HL-60 (cell line): ENCODE results near the gene EMD.

Source experiments
- DNase-seq, 2 experiments: peaks; one replicate each; pipeline ENCODE4 v3.0.0-alpha.2; 2010 to 2020; ENCODE audit warnings: low read depth in 1 of 2, low spot score in 1 of 2
- H3K27ac ChIP-seq: fragments of 250-450 bp; sonication (Bioruptor Pico); replicated peaks from 2 replicates; pipeline ENCODE4 v1.5.1; 2020; ENCODE audit warnings: mild to moderate bottlenecking, moderate library complexity
- H3K27me3 ChIP-seq: fragments of 250-450 bp; sonication (Bioruptor Pico); 2 replicates; pipeline ENCODE4 v1.5.1; 2021; ENCODE audit warnings: mild to moderate bottlenecking, moderate library complexity; ENCODE audit not compliant: insufficient read depth, poor library complexity, severe bottlenecking
- H3K4me3 ChIP-seq: replicated peaks from 2 replicates; pipeline ENCODE4 v1.5.1; 2011; ENCODE audit warnings: mild to moderate bottlenecking, control low read depth, low read length; ENCODE audit not compliant: insufficient read depth
- CTCF ChIP-seq: IDR thresholded peaks from one replicate; pipeline ENCODE4 v1.5.1; 2011; ENCODE audit warnings: low read length, control low read depth, inconsistent platforms; ENCODE audit not compliant: insufficient read depth
- GABPA ChIP-seq: IDR thresholded peaks from 2 replicates; pipeline ENCODE4 v1.6.1; 2012; ENCODE audit warnings: low read depth
- POLR2AphosphoS5 ChIP-seq: IDR thresholded peaks from 2 replicates; pipeline ENCODE4 v1.6.1; 2012; ENCODE audit warnings: low read depth
- REST ChIP-seq: IDR thresholded peaks from 2 replicates; pipeline ENCODE4 v1.6.1; 2012; ENCODE audit warnings: low read depth; ENCODE audit not compliant: insufficient replicate concordance
- SPI1 ChIP-seq: IDR thresholded peaks from 2 replicates; pipeline ENCODE4 v1.6.1; 2012; ENCODE audit warnings: low read depth, mild to moderate bottlenecking, borderline replicate concordance

The EMD gene

DNA sequence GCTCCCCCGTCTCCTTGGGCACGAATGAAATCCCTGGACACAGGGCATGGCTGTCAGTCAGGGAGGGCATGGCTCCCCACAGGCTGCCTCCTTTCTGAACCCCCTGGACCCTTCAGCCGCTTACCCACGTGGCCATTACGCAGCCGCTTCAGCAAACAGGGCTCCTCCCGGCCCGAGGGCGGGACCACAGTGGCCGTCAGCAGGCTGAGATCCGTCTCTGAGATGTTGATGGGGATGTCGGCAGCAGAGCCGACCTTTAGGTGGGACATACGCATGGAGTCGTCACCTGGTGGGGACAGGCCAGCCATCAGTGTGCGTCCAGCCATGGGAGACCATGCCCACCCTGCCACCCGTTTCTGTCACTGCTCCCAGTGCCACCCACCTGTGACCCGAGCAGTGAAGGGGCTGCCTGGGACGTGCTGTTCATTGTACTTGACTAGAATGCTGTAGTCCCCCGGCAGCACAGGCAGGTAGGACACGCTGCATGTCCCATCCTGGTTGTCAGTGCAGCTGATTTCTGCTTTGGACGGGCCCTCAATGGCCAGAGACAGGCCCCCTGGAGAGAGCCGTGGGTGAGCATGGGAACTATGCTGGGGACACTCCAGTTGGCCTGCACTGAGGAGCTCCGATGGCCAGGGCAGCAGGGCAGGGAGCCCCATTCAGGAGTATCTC is 25.8 kb upstream of the EMD start:
- Histone ChIP-seq H3K27me3 (no peaks in the 10 kb centered on the region), H3K4me3 (no peak overlapping the region), H3K27ac (no peak overlapping the region)
- peak in 1 of 2 experiments; percentile 15 for DNase-seq
- TF ChIP-seq POLR2AphosphoS5 (peak; percentile 43; the same call in 1 of the 2 replicates), SPI1 (no peak), GABPA (no peak), CTCF (no peak)

DNA sequence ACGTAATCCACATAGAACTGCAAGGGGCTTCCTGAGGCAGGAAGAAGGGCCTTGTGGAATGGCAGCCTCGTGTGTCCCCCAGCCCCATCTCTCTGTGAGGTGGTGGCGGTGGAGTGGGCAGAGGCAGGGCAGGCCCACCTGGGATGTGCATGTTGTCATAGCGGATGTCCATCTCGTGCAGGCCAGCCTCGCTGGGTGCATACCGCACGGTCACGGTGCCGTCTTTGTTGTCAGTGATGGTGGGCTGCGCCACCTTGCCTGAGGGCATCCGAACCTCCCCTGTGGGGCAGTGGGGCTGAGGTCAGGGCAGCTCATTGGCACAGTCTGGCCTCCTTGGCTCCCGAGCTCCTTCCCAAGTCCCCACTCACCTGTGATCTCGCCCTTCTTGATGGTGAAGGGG is 25.1 kb upstream of the EMD start:
- Histone ChIP-seq H3K27me3 (no peaks in the 10 kb centered on the region), H3K27ac (no peak overlapping the region)
- TF ChIP-seq CTCF, result no peak
- TF ChIP-seq REST, result no peak
- no peak for TF ChIP-seq SPI1
- no peak for TF ChIP-seq GABPA
- no peak for TF ChIP-seq POLR2AphosphoS5

GRCh38 chrX:154354516-154354915 is 24.6 kb upstream of the EMD start:
- Histone ChIP-seq H3K27ac (no peak overlapping the region), H3K27me3 (no peaks in the 10 kb centered on the region), H3K4me3 (no peak overlapping the region)
- TF ChIP-seq SPI1, result no peak
- no peak for TF ChIP-seq REST
- TF ChIP-seq CTCF, result no peak
- TF ChIP-seq GABPA, result no peak
- no peak for TF ChIP-seq POLR2AphosphoS5
- no peak for DNase-seq

More for the DNA sequence above, 25.1 kb upstream of the EMD start:
- DNase-seq, result peak in 1 of 2 experiments; percentile 21
- H3K4me3 ChIP-seq, result no peak overlapping the region
